ENCODE results near the gene TXN. TPM values are rescaled to one million over a fixed set of nuclear protein-coding genes. Genes with fewer than 3 reads are reported as not detected.
"Not testable (repeated sequence)": the region's sequence is repeated elsewhere in the genome, so short reads cannot be mapped to it uniquely, and the experiment has no call there.

The TXN gene
- total RNA-seq, 2 donors from 2014 or later, result 220 to 295 TPM

DNA sequence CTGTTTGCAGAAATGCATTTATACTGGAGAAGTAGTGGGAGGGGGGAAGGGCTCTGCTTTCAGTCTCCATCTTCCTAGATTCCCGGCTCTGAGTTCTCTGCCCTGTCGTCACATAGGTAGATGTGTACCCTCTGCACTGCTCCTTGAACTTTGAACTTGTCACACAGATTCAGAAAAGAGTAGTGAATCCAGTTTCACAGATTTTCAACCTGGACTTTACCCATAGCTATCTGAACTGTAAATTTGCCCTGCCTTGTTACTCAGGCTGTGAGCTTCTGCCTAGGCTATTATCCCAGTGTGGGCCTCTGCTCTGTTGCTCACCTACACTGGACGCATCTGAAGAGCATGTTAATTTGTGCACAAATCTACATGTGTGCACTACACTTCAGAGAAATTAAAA, 35.5 kb downstream of the TXN start:
- no peak for DNase-seq
- Mint-ChIP-seq H3K4me1 (ENCODE audit: low read depth) (no peaks in the 10 kb centered on the region), H3K27me3 (ENCODE audit: low read depth) (peaks cover 5% of the 10 kb centered on the region), H3K27ac (no peak overlapping the region), H3K9me3 (no peaks in the 10 kb centered on the region), H3K36me3 (ENCODE audit: insufficient read depth in 2 of 2) (no peaks in the 10 kb centered on the region), H3K4me3 (no peak overlapping the region)
- ATAC-seq (replicated peaks in 1 of 2), result no peak

- H3K36me3 Mint-ChIP-seq (ENCODE audit: insufficient read depth in 2 of 2), result no peaks in the 10 kb centered on the region
- ATAC-seq (replicated peaks in 1 of 2), result no peak
- no peaks in the 10 kb centered on the region for H3K4me1 Mint-ChIP-seq (ENCODE audit: low read depth)
- H3K27ac Mint-ChIP-seq, result no peak overlapping the region
- H3K4me3 Mint-ChIP-seq, result no peak overlapping the region
- no peaks in the 10 kb centered on the region for H3K9me3 Mint-ChIP-seq
- H3K27me3 Mint-ChIP-seq (ENCODE audit: low read depth), result peaks cover 5% of the 10 kb centered on the region
- DNase-seq, result peak in 1 of 2 donors; percentile 11
Measured at GRCh38 chr9:110217656-110218099, 38.6 kb downstream of the TXN start.

- Mint-ChIP-seq H3K9me3 (peaks cover 0 to 2% of the 10 kb centered on the region in 2 donors), H3K4me1 (ENCODE audit: low read depth) (no peaks in the 10 kb centered on the region), H3K27ac (no peak overlapping the region), H3K27me3 (ENCODE audit: low read depth) (peaks cover 5% of the 10 kb centered on the region), H3K36me3 (ENCODE audit: insufficient read depth in 2 of 2) (no peaks in the 10 kb centered on the region), H3K4me3 (no peak overlapping the region)
- DNase-seq, result no peak
- no peak for ATAC-seq (replicated peaks in 1 of 2)
Measured at GRCh38 chr9:110214586-110215355, 41.5 kb downstream of the TXN start.

DNA sequence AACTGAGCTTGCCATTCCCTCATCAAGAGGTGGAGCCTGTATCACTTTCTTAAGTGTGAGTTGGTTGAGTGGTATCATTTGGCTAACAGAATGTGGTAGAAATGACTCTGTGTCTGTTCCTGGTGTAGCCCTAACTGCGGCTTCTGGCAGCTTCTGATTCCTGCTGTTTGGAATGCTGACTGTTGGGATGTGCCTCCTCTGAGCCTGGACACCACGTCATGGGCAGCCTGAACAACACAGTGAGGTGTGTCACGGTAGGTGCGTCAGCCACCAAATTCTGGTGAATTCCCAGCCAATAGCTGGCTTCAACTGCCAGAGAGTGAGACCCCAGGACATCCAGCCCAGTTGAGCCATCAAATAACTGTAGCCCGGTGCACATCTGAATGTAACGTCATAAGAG, 42.2 kb downstream of the TXN start:
- no peaks in the 10 kb centered on the region for H3K36me3 Mint-ChIP-seq (ENCODE audit: insufficient read depth in 2 of 2)
- no peaks in the 10 kb centered on the region for H3K4me1 Mint-ChIP-seq (ENCODE audit: low read depth)
- peaks cover 5% of the 10 kb centered on the region for H3K27me3 Mint-ChIP-seq (ENCODE audit: low read depth)
- no peak for ATAC-seq (replicated peaks in 1 of 2)
- H3K4me3 Mint-ChIP-seq, result no peak overlapping the region
- no peak overlapping the region for H3K27ac Mint-ChIP-seq
- DNase-seq, result no peak
- H3K9me3 Mint-ChIP-seq, result peaks cover 0 to 2% of the 10 kb centered on the region in 2 donors

DNA sequence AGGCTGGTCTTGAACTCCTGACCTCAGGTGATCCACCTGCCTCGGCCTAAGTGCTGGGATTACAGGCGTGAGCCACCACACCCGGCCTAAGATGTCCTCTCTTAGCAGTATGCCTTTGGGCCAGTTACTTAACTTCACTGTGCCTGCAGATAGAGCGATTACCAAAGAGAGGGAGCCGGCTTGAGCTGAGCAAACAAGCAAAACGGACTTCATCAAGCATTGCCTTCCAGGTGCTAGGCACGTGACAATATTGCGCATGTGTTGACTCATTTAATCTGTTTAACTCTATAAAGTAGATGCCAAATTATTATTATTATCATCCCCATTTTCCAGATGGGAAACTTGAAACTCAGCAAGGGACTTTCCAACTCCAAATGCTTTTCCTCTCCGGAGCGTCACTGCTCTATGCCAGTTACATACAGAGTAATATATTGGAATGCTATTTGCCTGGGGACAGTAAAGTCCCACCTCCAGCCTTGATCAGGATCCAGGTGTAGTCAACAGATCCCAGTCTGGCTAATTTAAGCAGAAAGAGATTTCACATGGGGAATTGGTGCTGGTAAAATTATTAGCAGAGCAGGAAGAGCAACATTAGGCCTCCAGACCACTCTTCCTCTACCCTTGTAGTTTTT, 42.8 kb downstream of the TXN start:
- no peaks in the 10 kb centered on the region for H3K4me1 Mint-ChIP-seq (ENCODE audit: low read depth)
- no peaks in the 10 kb centered on the region for H3K36me3 Mint-ChIP-seq (ENCODE audit: insufficient read depth in 2 of 2)
- DNase-seq, result no peak
- H3K4me3 Mint-ChIP-seq, result no peak overlapping the region
- H3K9me3 Mint-ChIP-seq, result peaks cover 0 to 2% of the 10 kb centered on the region in 2 donors
- peaks cover 7% of the 10 kb centered on the region for H3K27me3 Mint-ChIP-seq (ENCODE audit: low read depth)
- no peak for ATAC-seq (replicated peaks in 1 of 2)
- no peak overlapping the region for H3K27ac Mint-ChIP-seq

DNA sequence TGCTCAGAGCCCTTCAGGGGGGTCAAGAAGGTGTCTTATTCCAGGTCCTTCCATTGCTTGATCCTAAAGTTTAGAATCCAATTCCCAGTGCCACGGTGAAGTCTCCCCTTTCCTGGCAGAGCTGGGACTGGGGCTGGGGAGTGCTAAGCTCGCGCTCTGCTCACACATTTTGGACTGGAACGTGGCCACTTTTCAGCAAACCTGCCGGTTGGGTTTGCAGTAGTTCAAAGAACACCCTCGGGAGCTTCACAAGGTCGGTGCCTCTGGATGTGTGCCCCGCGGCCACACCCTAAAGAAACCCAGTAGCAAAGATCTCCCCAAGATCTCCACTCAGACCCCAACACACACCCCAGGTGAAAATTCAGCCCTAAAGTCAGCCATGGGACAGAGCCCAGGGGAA, 48.3 kb downstream of the TXN start, which contains the start of gene C9orf152:
Gene C9orf152, minus strand, starts transcription at position 129 of the 400 bp plus-strand sequence. CDS start 580 bp downstream, outside the sequence.
- Mint-ChIP-seq H3K4me1 (ENCODE audit: low read depth) (no peaks in the 10 kb centered on the region), H3K4me3 (no peak within 1 kb of the TSS), H3K27me3 (ENCODE audit: low read depth) (peaks cover 31% of the 10 kb centered on the region), H3K27ac (no peak within 1 kb of the TSS), H3K36me3 (ENCODE audit: insufficient read depth in 2 of 2) (no peaks in the 10 kb centered on the region), H3K9me3 (peaks cover 0 to 2% of the 10 kb centered on the region in 2 donors)
- DNase-seq (no peak), ATAC-seq (replicated peaks in 1 of 2) (no peak)

GRCh38 chr9:110207071-110207641, 49.2 kb downstream of the TXN start:
- no peaks in the 10 kb centered on the region for H3K4me1 Mint-ChIP-seq (ENCODE audit: low read depth)
- peaks cover 31% of the 10 kb centered on the region for H3K27me3 Mint-ChIP-seq (ENCODE audit: low read depth)
- no peak overlapping the region for H3K27ac Mint-ChIP-seq
- H3K9me3 Mint-ChIP-seq, result no peaks in the 10 kb centered on the region
- no peak overlapping the region for H3K4me3 Mint-ChIP-seq
- no peak for DNase-seq
- no peaks in the 10 kb centered on the region for H3K36me3 Mint-ChIP-seq (ENCODE audit: insufficient read depth in 2 of 2)
- ATAC-seq (replicated peaks in 1 of 2), result no peak

- no peaks in the 10 kb centered on the region for H3K9me3 Mint-ChIP-seq
Measured at GRCh38 chr9:110206389-110206788, 49.9 kb downstream of the TXN start.

GRCh38 chr9:110205612-110206011, 50.7 kb downstream of the TXN start:
- not testable (repeated sequence) for H3K4me1 Mint-ChIP-seq (ENCODE audit: low read depth); H3K27ac Mint-ChIP-seq; ATAC-seq (replicated peaks in 1 of 2); H3K9me3 Mint-ChIP-seq; DNase-seq; H3K4me3 Mint-ChIP-seq; H3K36me3 Mint-ChIP-seq (ENCODE audit: insufficient read depth in 2 of 2)
- H3K27me3 Mint-ChIP-seq (ENCODE audit: low read depth), result peaks cover 31% of the 10 kb centered on the region

More at GRCh38 chr9:110206389-110206788, 49.9 kb downstream of the TXN start:
- Mint-ChIP-seq H3K36me3 (ENCODE audit: insufficient read depth in 2 of 2) (no peaks in the 10 kb centered on the region), H3K27ac (no peak overlapping the region), H3K27me3 (ENCODE audit: low read depth) (peaks cover 31% of the 10 kb centered on the region), H3K4me1 (ENCODE audit: low read depth) (no peaks in the 10 kb centered on the region), H3K4me3 (no peak overlapping the region)
- no peak for DNase-seq
- no peak for ATAC-seq (replicated peaks in 1 of 2)

DNA sequence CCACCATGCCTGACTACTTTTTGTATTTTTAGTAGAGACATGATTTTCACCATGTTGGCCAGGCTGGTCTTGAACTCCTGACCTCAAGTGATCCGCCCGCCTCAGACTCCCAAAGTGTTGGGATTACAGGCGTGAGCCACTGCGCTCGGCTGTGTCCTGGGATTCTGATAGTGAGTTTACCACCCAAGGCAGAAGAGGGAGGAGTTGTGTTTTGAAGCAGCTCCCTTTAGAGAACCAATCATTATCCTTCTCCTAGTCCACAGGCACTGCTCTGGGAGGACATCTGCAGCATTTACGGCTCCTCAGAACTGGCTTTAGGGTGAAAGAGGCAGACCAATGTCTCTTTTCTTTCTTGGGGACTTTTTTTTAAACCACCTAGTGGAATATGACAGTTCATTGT, 54.1 kb downstream of the TXN start:
- ATAC-seq (replicated peaks in 1 of 2) (no peak), DNase-seq (no peak)
- Mint-ChIP-seq H3K27me3 (ENCODE audit: low read depth) (peaks cover 17% of the 10 kb centered on the region), H3K4me1 (ENCODE audit: low read depth) (no peaks in the 10 kb centered on the region), H3K27ac (no peak overlapping the region), H3K36me3 (ENCODE audit: insufficient read depth in 2 of 2) (no peaks in the 10 kb centered on the region), H3K4me3 (no peak overlapping the region), H3K9me3 (no peaks in the 10 kb centered on the region)

DNA sequence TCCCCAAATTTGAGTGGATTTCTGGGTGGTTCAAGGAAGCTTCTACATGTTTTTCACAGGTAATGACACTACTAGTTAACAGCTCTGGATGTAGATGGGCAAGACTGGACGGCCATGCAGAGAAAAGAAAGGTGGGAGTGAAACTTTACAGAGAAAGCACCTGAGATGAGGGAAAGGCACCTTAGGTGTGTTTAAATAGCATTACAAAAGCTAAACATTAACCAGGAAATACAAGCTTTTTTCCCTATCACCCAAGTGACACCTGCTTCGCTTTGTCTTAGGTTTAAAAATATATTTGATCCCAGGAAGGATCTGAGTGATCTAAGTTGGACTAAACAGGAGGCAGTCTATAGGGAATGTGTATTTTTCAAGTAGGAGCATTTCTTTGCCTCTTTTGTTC, 56.7 kb downstream of the TXN start:
- H3K36me3 Mint-ChIP-seq (ENCODE audit: insufficient read depth in 2 of 2), result no peaks in the 10 kb centered on the region
- no peak overlapping the region for H3K4me3 Mint-ChIP-seq
- H3K27ac Mint-ChIP-seq, result no peak overlapping the region
- DNase-seq (no peak), ATAC-seq (replicated peaks in 1 of 2) (no peak)
- H3K9me3 Mint-ChIP-seq, result no peaks in the 10 kb centered on the region
- H3K27me3 Mint-ChIP-seq (ENCODE audit: low read depth), result peaks cover 8% of the 10 kb centered on the region
- no peaks in the 10 kb centered on the region for H3K4me1 Mint-ChIP-seq (ENCODE audit: low read depth)

- Mint-ChIP-seq H3K27me3 (ENCODE audit: low read depth) (peaks cover 1% of the 10 kb centered on the region), H3K4me3 (no peak overlapping the region), H3K4me1 (ENCODE audit: low read depth) (no peaks in the 10 kb centered on the region), H3K9me3 (no peaks in the 10 kb centered on the region), H3K27ac (no peak overlapping the region), H3K36me3 (ENCODE audit: insufficient read depth in 2 of 2) (no peaks in the 10 kb centered on the region)
- ATAC-seq (replicated peaks in 1 of 2) (no peak), DNase-seq (no peak)
Measured at GRCh38 chr9:110198357-110198756, 58.0 kb downstream of the TXN start.

- ATAC-seq (replicated peaks in 1 of 2) (no peak), DNase-seq (no peak)
- no peaks in the 10 kb centered on the region for H3K36me3 Mint-ChIP-seq (ENCODE audit: insufficient read depth in 2 of 2)
- no peaks in the 10 kb centered on the region for H3K9me3 Mint-ChIP-seq
- no peaks in the 10 kb centered on the region for H3K27me3 Mint-ChIP-seq (ENCODE audit: low read depth)
- H3K27ac Mint-ChIP-seq, result no peak overlapping the region
- no peak overlapping the region for H3K4me3 Mint-ChIP-seq
- peaks cover under 1% of the 10 kb centered on the region for H3K4me1 Mint-ChIP-seq (ENCODE audit: low read depth)
Measured at GRCh38 chr9:110197330-110198187, 58.7 kb downstream of the TXN start.

Data from activated T-cell treated with anti-CD3 and anti-CD28 coated beads, Interleukin-2, amount 50 U/mL, for 72 hours (primary cell).